SH-SY5Y (cell line): ENCODE results near the gene TEPSIN.

Source experiments
- GATA2 ChIP-seq: IDR thresholded peaks from 2 replicates; pipeline ENCODE4 v1.6.1; 2011; ENCODE audit warnings: mild to moderate bottlenecking, low read depth, low read length
- GATA3 ChIP-seq: IDR thresholded peaks from 2 replicates; pipeline ENCODE4 v1.6.1; 2011; ENCODE audit warnings: low read depth, mild to moderate bottlenecking, low read length, moderate library complexity

DNA sequence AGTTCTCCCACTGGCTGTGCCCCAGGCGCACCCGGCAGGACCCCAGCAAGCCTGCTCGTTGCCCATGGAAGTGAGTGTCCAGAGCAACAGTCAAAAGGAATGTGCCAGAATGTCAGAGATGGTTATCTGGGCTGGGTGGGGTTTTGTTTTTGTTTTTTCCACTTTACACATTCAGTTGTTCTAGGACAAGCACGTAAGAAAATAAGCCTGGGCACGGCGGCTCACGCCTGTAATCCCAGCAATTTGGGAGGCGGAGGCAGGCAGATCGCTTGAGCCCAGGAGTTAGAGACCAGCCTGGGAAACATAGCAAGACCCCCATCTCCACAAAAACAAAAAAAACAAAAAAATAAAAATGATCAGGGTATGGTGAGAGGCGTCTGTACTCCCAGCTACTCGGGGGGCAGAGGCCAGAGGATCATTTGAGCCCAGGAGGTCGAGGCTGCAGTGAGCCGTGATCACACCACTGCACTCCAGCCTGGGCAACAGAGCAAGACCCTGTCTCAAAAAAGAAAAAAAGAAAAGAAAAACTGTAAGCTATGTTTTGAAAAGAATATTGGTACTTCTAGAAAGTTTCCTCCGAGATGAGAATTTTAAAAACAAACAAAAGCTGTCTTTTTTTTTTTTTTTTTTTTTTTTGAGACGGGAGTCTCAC lies 8.6 kb upstream of the TEPSIN start:
- TF ChIP-seq GATA2 (peak; percentile 22; the same call in 1 of the 2 replicates), GATA3 (no peak)
